NCI-H2107 treated with DMSO at 0.1 percent for 48 hours (cell line): ENCODE measurements around the gene DHRS11.

Source experiments
- DNase-seq: peaks from one replicate; lab custom pipeline; 2025; ENCODE audit not compliant: unreplicated experiment; lab: John Stamatoyannopoulos, UW

The DHRS11 gene

GRCh38 chr17:36647636-36648035 lies 56.0 kb downstream of the DHRS11 start:
- no peak for DNase-seq

DNA sequence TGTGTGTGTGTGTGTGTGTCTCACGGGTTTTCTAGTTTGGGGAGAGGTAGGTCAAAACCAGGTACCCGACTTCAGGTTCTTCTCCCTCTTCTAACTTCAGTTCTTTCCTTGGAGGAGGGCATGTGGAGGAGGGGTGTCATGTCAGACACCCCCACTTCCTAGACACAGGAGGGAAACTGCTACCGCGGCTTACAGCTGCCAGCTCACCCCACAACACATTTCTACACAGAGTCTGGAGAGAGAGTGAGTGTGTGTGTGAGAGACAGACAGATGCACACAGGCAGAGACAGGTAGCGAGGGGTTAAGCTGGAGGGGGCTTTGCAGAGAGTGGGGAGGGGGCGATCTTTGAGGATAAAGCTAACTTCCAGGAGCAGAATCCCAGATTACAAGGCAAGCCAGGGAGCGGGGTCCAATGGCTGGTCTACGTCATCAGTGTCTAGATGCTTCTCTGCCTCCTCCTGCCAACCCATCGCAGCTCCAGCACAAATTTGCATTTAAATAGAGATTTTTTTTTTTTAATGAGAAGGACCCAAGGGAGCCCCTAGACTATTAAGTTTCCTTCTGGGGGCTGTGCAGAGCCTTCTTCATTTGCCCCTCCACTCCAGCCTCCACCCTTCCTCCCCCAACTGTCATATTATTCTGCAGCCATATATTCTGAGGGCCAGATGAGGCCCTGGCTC lies 58.6 kb downstream of the DHRS11 start:
- no peak for DNase-seq
